SK-N-SH (cell line): Measurements from ENCODE around the gene RAD51B. TPM values are rescaled to one million over a fixed set of nuclear protein-coding genes. Genes with fewer than 3 reads are reported as not detected.

Experiments
- CTCF ChIA-PET: fragments of 300-600, 350-600 bp; formaldehyde crosslinking; extraction: SDS; loops from one replicate; lab custom pipeline; 2021; lab: Yijun Ruan, JAX
- POLR2A ChIA-PET: fragments of 350-600 bp; sonication (Branson Sonifier 250); formaldehyde crosslinking; extraction: SDS; loops from one replicate; lab custom pipeline; 2020; ENCODE audit warnings: antibody characterized with exemption, inconsistent platforms; lab: Yijun Ruan, JAX
- DNase-seq: peaks from one replicate; pipeline ENCODE4 v3.0.0; 2012
- H2AFZ ChIP-seq: fragments of 200-600 bp; sonication (generic); 2 replicates; pipeline ENCODE4 v1.8.1; 2016; ENCODE audit warnings: antibody characterized with exemption, mild to moderate bottlenecking, low read depth
- H3F3A ChIP-seq: fragments of 200-600 bp; sonication (generic); replicated peaks from 2 replicates; pipeline ENCODE3; 2016; ENCODE audit warnings: antibody characterized with exemption, mild to moderate bottlenecking; ENCODE audit not compliant: insufficient read depth
- H3K27ac ChIP-seq, 2 experiments: fragments of 200-500 bp in 1 of 2; fragments of 200-600 bp in 1 of 2; sonication (Bioruptor generic) in 1 of 2; sonication (generic), shearing (Covaris generic) in 1 of 2; 2 replicates each; pipeline versions ENCODE4 v1.5.1 to v1.6.1; 2014 to 2016; ENCODE audit warnings: low read depth in 2 of 2, inconsistent platforms in 1 of 2, low read length in 1 of 2, mild to moderate bottlenecking in 1 of 2, mixed read lengths in 1 of 2
- H3K27me3 ChIP-seq: fragments of 200-600 bp; sonication (generic), shearing (Covaris generic); 2 replicates; pipeline ENCODE4 v1.6.1; 2016; ENCODE audit warnings: mixed run types; ENCODE audit not compliant: insufficient read depth
- H3K36me3 ChIP-seq, 2 experiments: fragments of 200-500 bp in 1 of 2; fragments of 200-600 bp in 1 of 2; sonication (Bioruptor generic) in 1 of 2; sonication (generic) in 1 of 2; replicated peaks in 1 of 2; 2 replicates each; pipeline versions ENCODE3 to v1.5.1; 2014 to 2016; ENCODE audit warnings: low read length in 1 of 2, mild to moderate bottlenecking in 1 of 2; ENCODE audit not compliant: insufficient read depth in 2 of 2, control insufficient read depth in 1 of 2
- H3K4me1 ChIP-seq, 2 experiments: fragments of 200-500 bp in 1 of 2; fragments of 200-600 bp in 1 of 2; sonication (Bioruptor generic) in 1 of 2; sonication (generic), shearing (Covaris generic) in 1 of 2; 2 replicates each; pipeline versions ENCODE4 v1.5.1 to v1.6.1; 2014 to 2016; ENCODE audit warnings: low read depth in 1 of 2, low read length in 1 of 2, mixed run types in 1 of 2; ENCODE audit not compliant: insufficient read depth in 2 of 2, control insufficient read depth in 1 of 2
- H3K4me2 ChIP-seq: fragments of 200-600 bp; sonication (generic), shearing (Covaris generic); 2 replicates; pipeline ENCODE4 v1.6.1; 2017; ENCODE audit warnings: mixed run types
- H3K4me3 ChIP-seq, 2 experiments: fragments of 200-500 bp in 1 of 2; fragments of 200-600 bp in 1 of 2; sonication (Bioruptor generic) in 1 of 2; sonication (generic), shearing (Covaris generic) in 1 of 2; 2 replicates each; pipeline versions ENCODE4 v1.5.1 to v1.8.1; 2014 to 2016; ENCODE audit warnings: low read depth in 2 of 2, inconsistent platforms in 1 of 2, low read length in 1 of 2, mild to moderate bottlenecking in 1 of 2, mixed read lengths in 1 of 2, moderate library complexity in 1 of 2
- H3K79me2 ChIP-seq: fragments of 200-600 bp; sonication (generic); 2 replicates; pipeline ENCODE4 v1.8.1; 2017; ENCODE audit warnings: mild to moderate bottlenecking; ENCODE audit not compliant: insufficient read depth
- H3K9ac ChIP-seq: fragments of 200-600 bp; sonication (generic); 2 replicates; pipeline ENCODE4 v1.6.1; 2017; ENCODE audit warnings: mixed run types
- H3K9me2 ChIP-seq: fragments of 200-600 bp; sonication (generic); 2 replicates; pipeline ENCODE4 v1.6.1; 2017; ENCODE audit warnings: mixed run types
- H3K9me3 ChIP-seq: fragments of 200-600 bp; sonication (generic); 2 replicates; pipeline ENCODE4 v1.6.1; 2017; ENCODE audit warnings: mixed run types, mild to moderate bottlenecking, moderate library complexity
- H4K20me1 ChIP-seq: fragments of 200-600 bp; sonication (generic); 2 replicates; pipeline ENCODE4 v1.6.1; 2017; ENCODE audit warnings: mild to moderate bottlenecking, mixed run types; ENCODE audit not compliant: insufficient read depth
- EP300 ChIP-seq, 2 experiments: IDR thresholded peaks; 2 replicates each; pipeline versions ENCODE4 v1.4.0 to v1.6.1; 2012; ENCODE audit warnings: borderline replicate concordance in 1 of 2, low read depth in 1 of 2, low read length in 1 of 2
- FOSL2 ChIP-seq: IDR thresholded peaks from 2 replicates; pipeline ENCODE4 v1.4.0; 2012; ENCODE audit warnings: low read depth, mild to moderate bottlenecking, moderate library complexity, borderline replicate concordance
- FOXJ3 ChIP-seq: sonication (generic); formaldehyde crosslinking; IDR thresholded peaks from 2 replicates; pipeline ENCODE4 v1.5.1; 2020; ENCODE audit warnings: mild to moderate bottlenecking, missing genetic modification reagents
- FOXM1 ChIP-seq: IDR thresholded peaks from 2 replicates; pipeline ENCODE4 v1.4.0; 2012; ENCODE audit warnings: low read depth, mild to moderate bottlenecking
- GABPA ChIP-seq: IDR thresholded peaks from 2 replicates; pipeline ENCODE4 v1.4.0; 2012; ENCODE audit warnings: low read depth, mild to moderate bottlenecking
- MEF2A ChIP-seq: IDR thresholded peaks from 2 replicates; pipeline ENCODE4 v1.4.0; 2012; ENCODE audit warnings: low read depth, borderline replicate concordance
- NFIC ChIP-seq: IDR thresholded peaks from 2 replicates; pipeline ENCODE4 v1.4.0; 2012; ENCODE audit warnings: borderline replicate concordance
- RFX5 ChIP-seq: IDR thresholded peaks from 2 replicates; pipeline ENCODE4 v1.6.1; 2012; ENCODE audit warnings: mild to moderate bottlenecking, improper control_type of control experiment, low read length
- RXRA ChIP-seq: IDR thresholded peaks from 2 replicates; pipeline ENCODE4 v1.4.0; 2012; ENCODE audit warnings: low read depth, mild to moderate bottlenecking, borderline replicate concordance
- TEAD4 ChIP-seq: IDR thresholded peaks from 2 replicates; pipeline ENCODE4 v1.4.0; 2012; ENCODE audit warnings: mild to moderate bottlenecking, borderline replicate concordance; ENCODE audit not compliant: insufficient read depth
- polyA plus RNA-seq, 3 experiments: library from polyadenylated mRNA; depleted of rRNA; stranded (reverse); fragments of >200 nt; gene quantifications; 2 replicates each; pipeline ENCODE4 v1.2.3, GENCODE V29; 2012
- TF ChIP-seq, protein P1 (sequence below): IDR thresholded peaks from 2 replicates; pipeline ENCODE4; 2012
- TF ChIP-seq, protein P2 (sequence below): IDR thresholded peaks from 2 replicates; pipeline ENCODE4 v1.4.0; 2012; ENCODE audit warnings: low read depth
- TF ChIP-seq, protein P3 (sequence below): fragments of 150-350 bp; IDR thresholded peaks from 2 replicates; pipeline ENCODE4 v1.6.1; 2017; ENCODE audit warnings: antibody characterized with exemption, low read length, low read depth, borderline replicate concordance
- TF ChIP-seq, protein P4 (sequence below): fragments of 150-350 bp; IDR thresholded peaks from 2 replicates; pipeline ENCODE4 v1.6.1; 2016; ENCODE audit warnings: mild to moderate bottlenecking, low read depth, low read length

Gene RAD51B
- polyA plus RNA-seq, 1 of the 3 experiments (the other 2 are of a cell fraction), result 6.0 TPM

- CTCF ChIA-PET, result interaction anchor here (0.6 to 2.4 kb wide), 5 partner anchors 48 to 1170 kb away, joined by 3 to 7 read pairs (median 6); no protein-coding TSS in a partner anchor
- peaks cover 3% of the 10 kb centered on the region for H3F3A ChIP-seq
- no peaks in the 10 kb centered on the region for H4K20me1 ChIP-seq
- no peak for DNase-seq
- no peaks in the 10 kb centered on the region for H3K79me2 ChIP-seq
- no peak overlapping the region for H3K4me2 ChIP-seq
- H3K9ac ChIP-seq, result no peak overlapping the region
- TF ChIP-seq, protein P1, sequence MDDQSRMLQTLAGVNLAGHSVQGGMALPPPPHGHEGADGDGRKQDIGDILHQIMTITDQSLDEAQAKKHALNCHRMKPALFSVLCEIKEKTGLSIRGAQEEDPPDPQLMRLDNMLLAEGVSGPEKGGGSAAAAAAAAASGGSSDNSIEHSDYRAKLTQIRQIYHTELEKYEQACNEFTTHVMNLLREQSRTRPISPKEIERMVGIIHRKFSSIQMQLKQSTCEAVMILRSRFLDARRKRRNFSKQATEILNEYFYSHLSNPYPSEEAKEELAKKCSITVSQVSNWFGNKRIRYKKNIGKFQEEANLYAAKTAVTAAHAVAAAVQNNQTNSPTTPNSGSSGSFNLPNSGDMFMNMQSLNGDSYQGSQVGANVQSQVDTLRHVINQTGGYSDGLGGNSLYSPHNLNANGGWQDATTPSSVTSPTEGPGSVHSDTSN, result no peak
- no peak for TF ChIP-seq FOXJ3 (CRISPR knock-in tag)
- no peak for TF ChIP-seq GABPA
- TF ChIP-seq RXRA, result no peak
- TF ChIP-seq MEF2A, result no peak
- no peak for TF ChIP-seq EP300 (IDR thresholded peaks at IDR 0.05; ENCODE audit: borderline replicate concordance in 1 of 2, low read depth in 1 of 2, low read length in 1 of 2)
- no peak for TF ChIP-seq TEAD4
- no peak for TF ChIP-seq RFX5
- no peak for TF ChIP-seq NFIC
- TF ChIP-seq, protein P2, sequence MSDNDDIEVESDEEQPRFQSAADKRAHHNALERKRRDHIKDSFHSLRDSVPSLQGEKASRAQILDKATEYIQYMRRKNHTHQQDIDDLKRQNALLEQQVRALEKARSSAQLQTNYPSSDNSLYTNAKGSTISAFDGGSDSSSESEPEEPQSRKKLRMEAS, result no peak
- TF ChIP-seq, protein P3, sequence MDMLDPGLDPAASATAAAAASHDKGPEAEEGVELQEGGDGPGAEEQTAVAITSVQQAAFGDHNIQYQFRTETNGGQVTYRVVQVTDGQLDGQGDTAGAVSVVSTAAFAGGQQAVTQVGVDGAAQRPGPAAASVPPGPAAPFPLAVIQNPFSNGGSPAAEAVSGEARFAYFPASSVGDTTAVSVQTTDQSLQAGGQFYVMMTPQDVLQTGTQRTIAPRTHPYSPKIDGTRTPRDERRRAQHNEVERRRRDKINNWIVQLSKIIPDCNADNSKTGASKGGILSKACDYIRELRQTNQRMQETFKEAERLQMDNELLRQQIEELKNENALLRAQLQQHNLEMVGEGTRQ, result no peak
- TF ChIP-seq, protein P4, sequence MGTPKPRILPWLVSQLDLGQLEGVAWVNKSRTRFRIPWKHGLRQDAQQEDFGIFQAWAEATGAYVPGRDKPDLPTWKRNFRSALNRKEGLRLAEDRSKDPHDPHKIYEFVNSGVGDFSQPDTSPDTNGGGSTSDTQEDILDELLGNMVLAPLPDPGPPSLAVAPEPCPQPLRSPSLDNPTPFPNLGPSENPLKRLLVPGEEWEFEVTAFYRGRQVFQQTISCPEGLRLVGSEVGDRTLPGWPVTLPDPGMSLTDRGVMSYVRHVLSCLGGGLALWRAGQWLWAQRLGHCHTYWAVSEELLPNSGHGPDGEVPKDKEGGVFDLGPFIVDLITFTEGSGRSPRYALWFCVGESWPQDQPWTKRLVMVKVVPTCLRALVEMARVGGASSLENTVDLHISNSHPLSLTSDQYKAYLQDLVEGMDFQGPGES, result no peak
- TF ChIP-seq FOSL2, result no peak
- TF ChIP-seq FOXM1, result no peak
- TF ChIP-seq, all 33 proteins: peak for 0
- Histone ChIP-seq H3K27ac (no peak overlapping the region), H3K9me3 (0 out of 2 replicates have a peak, but pooled peaks cover 7% of the 10 kb centered on the region), H3K27me3 (no peaks in the 10 kb centered on the region), H3K4me1 (no peaks in the 10 kb centered on the region), H3K9me2 (no peaks in the 10 kb centered on the region), H3K4me3 (no peak overlapping the region), H2AFZ (no peak overlapping the region), H3K36me3 (no peaks in the 10 kb centered on the region)
- POLR2A ChIA-PET, result interaction anchor here (1.0 kb wide), 1 partner anchor 19 kb away, joined by 4 read pairs; the partner anchor contains the start of gene ZFYVE26
These were observed 16.0 kb downstream of the RAD51B start for GRCh38 chr14:67835596-67835995.
